ENCODE results near the gene EPN2.
A peak's percentile ranks its signal among the peaks of the same experiment; 100 is the strongest.

The EPN2 gene

DNA sequence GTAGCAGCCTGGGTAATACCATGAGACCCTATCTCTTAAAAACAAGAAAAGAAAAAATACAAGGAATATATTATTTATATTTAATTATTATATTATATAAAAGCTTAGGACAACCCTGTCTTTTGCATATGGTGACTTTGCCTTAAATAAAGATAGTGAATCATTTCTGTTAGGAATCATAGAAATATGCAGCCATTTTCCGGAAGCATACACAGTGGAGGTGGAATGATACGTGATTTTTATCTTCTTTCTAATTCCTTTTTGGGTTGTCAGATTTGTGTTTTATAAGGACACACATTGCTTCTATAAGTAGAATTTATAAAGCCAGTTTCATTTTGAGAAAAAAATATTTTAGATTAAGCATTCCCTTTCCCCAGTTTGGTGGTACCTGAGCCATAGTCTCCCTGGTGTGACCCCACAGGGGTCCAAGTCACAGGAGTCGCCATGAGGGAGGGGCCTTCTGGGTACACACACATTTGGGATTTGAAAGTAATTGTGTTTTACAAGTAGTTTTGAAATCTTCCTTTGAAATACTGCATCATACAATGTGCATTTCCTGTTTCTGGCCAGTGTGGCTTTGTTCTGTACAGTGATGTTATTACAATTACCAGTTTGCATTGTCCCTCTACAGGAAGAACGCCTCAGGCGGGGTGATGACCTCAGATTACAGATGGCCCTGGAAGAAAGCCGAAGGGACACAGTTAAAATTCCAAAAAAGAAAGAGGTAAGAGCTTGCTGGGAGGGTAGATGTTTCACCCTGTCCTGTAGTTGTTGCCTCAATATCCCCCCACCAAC is 74.5 kb downstream of the EPN2 start:
- DNase-seq (ENCODE audit: low spot score) = no peak

DNA sequence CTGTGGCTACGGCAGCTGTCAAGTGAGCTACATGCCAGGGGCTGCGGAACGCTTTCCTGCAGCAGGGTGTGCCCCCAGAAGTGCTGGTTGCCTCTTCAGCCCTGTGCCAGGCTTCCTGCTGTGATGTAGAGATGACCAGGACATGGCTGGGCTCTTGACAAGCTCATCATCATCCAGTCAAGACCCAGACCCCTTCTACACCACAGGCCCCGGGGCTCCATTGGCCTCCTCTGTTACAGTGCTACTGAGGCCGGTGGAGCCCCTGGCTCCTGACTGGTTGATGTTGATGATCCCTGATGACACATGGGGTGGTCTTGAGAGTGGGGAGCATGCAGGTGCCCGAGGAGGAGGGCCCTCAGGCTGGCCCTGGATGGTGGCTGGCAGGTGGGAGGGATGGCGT is 75.2 kb downstream of the EPN2 start:
- no peak for DNase-seq (ENCODE audit: low spot score)

DNA sequence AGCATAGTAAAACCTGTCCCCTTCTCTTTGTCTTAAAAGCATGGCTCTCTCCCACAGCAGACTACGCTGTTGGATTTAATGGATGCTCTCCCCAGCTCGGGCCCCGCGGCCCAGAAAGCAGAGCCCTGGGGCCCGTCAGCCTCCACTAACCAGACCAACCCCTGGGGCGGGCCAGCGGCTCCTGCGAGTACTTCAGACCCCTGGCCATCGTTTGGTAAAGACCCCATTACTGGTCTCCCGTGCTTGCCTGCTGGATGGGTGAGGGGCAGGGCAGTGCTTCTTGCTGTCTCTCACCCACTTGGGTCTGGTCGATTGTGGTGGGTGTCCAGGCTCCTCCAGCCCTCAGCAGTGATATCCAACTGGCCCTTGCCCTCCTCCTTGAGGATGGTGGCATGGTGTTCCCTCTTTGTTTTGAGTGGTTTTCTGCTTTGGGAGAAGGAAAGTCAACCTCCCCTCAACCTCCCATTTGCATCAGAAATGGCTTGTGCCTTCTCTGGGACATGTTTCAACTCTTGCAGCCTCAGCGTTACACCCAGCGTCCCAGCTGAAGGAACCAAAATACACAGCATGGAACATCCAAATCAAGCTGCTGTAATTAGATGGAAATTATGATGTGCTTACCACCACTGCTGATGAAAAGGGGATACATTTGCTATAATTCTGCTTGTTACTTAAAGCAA is 76.0 kb downstream of the EPN2 start:
- DNase-seq (ENCODE audit: low spot score) = no peak

DNA sequence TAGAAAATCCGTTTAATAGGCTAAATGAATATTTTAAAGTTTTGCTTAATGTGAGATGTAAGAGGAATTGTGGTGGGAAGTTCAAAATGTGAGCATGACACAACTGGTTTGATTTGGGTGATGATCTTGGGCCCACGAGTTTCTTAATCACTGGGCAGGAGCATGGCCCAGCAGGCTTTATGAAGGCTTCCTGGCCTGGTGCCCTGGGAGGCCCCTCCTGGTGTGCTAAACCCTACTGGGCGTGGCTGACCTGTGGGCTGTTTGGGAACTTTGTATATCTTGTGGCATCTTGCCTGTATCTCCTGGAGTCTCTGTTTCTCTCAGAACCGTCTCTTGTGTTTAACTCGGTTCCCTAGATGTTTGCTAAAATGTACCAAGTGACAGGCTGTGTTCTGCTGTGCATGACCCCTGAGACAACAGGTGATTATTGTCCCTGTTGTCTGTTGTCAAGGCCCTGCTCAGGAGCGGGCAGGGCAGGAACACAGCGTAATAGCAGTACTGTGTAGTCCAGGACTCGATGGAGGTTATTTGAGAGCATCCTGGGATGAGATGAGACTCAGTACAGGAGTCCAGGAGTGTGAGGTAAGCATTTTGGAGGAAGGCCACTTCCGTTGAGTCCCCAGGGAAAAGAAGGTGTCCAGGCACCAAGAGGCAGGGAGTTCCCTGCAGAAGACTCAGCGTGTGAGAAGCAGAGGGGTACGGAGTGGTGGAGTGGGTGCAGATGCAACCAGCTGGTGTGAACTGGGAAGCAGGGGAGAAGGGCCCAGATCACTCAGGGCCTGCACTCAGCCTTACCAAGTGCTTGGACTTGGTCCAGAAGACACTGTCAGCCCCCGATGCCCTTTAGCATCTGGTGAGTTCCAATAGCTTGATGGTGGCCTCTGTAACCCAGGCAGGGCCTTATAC is 76.8 kb downstream of the EPN2 start:
- DNase-seq (ENCODE audit: low spot score) = no peak

DNA sequence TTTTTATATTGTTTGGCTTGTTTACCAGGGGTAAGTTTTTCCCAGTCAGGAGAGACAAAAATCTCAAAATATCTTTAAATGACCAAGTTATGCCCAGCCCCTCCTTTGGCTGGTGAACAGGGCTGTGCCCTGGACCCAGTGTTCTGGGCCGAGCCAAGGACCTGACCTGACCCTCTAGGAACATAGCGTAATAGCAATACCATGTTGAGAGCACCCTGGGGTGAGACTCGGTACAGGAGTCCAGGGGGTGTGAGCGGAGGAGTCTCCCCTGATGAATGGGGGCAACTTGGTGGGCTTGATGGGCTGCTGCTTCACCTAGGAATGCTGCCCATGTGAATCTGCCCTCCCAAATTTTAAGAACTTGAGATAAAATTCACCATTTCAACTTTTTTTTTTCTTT is 77.9 kb downstream of the EPN2 start:
- no peak for DNase-seq (ENCODE audit: low spot score)

DNA sequence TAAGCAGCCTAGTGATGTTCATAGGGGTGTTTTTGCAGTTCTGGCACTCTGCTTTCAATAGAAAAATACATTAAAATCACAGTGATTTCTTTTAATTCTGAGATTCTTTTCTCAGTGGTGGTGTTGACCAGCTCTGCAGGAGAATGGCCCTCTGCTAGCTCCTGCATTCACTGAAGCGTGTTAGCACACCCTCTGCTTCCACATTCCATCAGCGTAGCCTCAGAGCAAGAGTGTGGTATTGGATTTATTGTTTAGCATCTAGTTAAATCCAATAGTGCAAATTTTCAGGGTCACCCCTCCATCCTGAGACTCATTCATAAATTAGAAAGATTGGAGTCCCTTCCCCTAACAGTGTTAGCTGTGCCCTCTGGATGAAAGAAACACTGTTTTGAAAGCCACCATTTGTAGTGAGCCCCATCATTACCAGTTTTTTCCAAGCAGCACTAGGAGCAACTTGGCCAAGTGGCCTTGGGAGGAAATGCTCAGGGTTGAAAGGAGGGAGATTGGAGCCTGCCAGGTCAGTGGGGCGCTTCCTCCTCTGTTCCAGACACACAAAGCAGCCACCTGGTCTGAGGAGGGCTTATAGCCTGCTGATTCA is 79.7 kb downstream of the EPN2 start:
- no peak for DNase-seq (ENCODE audit: low spot score)

DNA sequence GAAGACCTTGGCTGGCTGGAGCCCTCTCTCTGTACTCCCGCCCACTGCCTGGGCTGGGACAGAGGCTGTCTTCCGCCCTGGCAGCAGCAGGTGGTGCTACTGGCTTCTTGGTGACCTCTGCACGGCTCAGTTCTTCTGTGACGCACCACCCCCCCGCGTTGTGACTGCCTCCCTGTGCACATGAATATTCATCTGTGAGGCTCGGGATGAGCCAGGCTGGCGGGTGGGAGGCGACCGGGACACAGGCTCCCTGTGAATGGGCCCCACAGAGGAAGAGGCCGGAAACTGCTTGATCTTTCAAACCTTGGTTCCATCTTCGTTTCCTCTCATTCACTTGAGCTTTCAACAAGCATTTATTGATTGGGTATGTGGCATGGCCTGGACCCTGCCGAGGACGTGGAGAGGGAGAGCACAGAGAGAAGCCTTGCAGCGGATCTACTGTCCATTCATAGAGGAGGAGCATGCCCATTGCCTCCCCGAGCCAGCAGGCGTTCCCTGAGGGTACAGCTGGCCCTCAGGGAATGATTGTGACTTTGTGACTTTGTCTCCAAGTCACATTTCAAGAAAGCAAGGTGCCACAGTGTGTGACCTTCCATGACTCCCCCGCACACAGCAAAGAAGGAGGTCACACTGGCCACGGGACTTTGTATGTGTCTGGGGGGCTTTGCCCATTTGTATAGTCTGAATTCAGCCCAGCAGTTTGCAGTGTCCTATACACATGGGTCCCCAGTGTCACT is 80.4 kb downstream of the EPN2 start:
- peak; percentile 86 for DNase-seq (ENCODE audit: low spot score)

DNA sequence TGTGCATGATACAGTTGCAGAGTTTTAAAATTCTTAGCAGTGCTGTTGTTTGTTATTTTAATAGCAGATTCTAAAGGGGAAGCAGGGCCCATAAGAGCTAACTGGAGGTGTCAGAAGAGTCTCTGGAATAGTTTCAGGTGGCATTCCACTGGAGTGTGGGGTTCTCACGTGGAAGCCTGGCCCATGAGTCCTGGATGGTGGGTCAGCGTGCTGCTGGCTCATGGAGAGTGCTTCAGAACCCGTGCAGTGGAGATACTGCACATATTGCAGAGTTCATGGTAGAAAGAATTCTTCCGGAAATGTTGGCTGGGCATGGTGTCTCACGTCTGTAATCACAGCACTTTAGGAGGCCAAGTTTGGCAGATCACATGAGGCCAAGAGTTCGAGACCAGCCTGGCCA is 81.4 kb downstream of the EPN2 start:
- no peak for DNase-seq (ENCODE audit: low spot score)

DNA sequence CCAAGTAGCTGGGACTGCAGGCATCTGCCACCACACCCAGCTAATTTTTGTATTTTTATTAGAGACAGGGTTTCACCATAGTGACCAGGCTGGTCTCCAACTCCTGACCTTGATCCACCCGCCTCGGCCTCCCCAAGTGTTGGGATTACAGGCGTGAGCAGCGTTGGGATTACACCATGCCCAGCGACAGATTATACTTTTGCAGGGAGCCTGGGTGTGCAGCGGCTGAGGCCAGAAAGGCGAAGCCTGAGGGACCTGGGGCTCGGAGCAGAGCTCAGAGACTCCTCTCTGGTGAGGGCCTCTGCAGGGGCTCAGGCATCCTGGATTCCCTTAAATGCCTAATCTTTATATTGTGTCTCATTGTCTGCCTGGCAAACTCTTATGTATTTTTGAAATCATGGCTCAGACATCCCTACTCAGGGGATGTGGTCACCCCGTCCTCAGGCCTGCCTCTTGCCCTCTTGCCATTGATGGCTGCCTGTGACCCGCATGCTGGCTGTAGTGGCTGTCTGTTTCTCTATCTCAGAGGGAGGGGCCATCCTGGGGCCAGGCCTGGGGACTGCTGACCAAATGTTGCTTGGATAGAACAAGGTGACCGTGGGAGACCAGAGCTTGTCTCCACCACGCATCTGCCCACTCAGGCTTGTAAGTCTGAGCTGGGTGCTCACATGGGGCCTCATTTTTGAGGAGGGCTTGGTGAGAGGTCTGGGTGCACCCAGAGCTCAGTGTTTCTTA is 82.8 kb downstream of the EPN2 start:
- no peak for DNase-seq (ENCODE audit: low spot score)

DNA sequence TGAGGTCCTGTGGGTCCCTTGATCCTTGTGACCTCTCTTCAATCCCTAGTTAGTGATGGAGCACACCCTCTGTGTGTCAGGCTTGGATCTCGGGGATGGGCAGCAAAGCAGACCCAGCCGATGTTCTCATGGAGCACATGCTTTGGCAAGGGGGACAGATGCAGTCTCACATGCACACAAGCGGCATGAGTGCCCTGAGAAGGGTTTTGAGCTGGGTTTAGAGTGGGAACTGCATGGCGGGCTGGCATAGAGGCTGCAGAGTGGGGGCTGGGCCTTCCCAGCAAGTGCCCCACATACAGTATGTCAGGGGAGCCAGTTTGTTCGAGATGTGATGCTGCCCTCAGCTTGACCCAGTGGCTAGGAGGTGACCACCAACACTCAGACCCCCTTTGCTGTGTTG is 83.7 kb downstream of the EPN2 start:
- DNase-seq (ENCODE audit: low spot score) = no peak

DNA sequence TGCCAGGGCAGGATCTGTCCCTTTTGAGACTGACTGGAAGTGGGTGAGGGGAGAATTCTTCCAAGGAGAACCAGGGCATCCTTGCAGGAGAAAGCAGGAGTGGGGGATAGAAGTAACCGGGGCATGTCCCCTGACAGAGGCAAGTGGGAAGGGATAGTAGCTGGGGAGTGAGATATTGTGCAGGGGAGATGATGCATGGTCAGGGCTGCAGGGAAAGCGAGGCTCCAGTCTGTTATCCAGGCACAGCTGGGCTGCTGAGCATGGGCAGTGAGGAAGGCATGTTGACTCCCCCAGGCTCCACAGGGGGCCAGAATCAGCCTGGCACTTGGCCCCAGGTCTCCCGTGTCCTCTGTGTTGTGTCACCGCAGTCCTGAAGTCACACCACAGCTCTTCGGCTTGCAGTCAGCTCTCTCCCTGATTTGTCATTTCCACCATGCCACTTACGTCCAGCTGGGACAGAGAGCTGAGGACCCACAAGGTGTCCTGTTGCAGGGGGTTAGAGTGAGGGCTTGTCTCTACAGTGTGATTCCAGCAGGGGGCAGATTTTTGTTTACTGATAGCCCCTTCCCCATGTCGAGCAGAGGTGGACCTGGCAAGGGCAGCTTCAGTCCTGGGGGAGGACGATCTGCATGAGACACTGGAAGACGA is 84.4 kb downstream of the EPN2 start:
- no peak for DNase-seq (ENCODE audit: low spot score)

DNA sequence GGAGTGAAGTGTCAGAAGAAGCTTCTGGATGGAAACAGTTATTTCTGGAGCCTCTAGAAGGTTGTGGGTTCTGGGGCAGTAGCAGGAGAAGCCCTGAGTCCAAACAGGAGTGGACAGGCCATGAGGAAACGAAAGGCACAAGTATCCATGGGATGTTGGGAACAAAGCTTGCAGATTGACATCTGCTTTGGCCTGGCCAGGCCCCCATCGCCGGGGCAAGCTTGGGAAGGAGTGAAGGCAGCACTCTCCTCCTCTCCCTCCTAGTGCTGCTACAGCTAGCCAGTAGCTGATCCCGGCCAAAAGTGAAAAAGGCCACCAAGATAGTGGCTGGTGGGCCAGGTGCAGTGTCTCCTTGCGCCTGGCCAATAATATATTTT is 85.0 kb downstream of the EPN2 start:
- DNase-seq (ENCODE audit: low spot score) = no peak

DNA sequence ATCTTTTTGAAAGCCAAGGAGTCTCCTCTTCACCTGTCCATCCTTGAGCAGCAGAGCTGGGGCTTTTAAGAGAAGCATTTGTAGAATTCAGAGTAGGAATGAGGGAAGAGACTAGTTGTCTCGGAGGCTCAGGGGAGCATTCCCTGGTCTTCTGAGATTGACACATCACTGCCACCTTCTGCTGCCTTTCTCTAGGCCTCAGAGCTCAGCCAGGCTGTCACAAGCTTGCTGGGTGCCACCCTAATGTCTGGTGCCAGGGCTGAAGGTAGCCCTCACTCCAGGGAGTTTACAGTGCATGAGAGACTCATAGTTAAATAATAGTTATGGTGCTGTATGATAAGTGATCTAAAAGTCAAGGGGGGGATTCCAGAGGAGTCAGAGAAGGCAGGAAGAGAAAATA is 85.7 kb downstream of the EPN2 start:
- DNase-seq (ENCODE audit: low spot score) = no peak

DNA sequence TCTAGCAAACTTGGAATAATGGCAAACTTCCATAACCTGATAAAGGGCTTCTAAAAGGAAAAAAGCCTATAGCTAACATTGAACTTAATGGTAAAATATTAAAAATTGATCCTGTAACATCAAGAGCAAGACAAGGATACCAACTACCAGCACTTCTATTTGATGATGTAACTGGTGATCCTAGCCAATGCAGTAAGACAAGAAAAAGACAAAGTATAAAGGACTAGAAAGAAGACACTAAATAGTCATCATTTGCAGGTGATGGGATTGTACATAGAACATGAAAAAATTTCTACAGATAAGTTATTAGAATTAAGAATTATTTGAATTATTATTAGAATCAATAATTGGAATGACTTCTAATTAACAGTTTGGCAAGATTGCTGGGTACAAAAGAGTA is 88.4 kb downstream of the EPN2 start:
- no peak for DNase-seq (ENCODE audit: low spot score)

DNA sequence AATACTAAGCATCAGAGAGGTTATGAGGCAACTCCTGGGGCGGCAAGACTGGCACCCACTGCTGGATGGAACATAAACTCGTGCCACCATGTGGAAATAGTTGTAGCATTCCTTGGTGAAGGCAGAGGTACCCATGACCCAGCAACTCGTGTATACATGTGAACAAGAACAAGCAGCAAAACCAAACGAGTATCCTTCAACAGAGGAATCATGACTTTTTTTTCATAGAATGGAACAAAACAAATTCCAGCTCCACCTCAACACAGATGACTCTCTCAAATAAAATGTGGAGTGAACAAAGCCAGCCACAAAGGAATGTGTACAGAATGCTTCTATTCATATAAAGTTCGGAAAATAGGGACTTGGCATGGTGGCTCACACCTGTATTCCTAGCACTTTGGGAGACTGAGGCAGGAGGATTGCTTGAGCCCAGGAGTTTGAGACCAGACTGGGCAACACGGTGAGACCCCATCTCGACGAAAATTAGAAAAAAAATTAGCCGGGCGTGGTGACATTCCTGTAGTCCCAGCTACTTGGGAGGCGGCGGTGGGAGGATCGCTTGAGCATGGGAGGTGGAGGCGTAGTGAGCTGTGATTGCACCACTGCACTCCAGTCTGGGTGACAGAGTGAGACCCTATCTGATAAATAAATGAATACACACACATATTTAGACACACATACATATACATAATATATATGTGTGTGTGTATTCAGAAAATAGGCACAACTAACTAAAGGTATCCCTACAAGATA is 90.0 kb downstream of the EPN2 start:
- DNase-seq (ENCODE audit: low spot score) = no peak

DNA sequence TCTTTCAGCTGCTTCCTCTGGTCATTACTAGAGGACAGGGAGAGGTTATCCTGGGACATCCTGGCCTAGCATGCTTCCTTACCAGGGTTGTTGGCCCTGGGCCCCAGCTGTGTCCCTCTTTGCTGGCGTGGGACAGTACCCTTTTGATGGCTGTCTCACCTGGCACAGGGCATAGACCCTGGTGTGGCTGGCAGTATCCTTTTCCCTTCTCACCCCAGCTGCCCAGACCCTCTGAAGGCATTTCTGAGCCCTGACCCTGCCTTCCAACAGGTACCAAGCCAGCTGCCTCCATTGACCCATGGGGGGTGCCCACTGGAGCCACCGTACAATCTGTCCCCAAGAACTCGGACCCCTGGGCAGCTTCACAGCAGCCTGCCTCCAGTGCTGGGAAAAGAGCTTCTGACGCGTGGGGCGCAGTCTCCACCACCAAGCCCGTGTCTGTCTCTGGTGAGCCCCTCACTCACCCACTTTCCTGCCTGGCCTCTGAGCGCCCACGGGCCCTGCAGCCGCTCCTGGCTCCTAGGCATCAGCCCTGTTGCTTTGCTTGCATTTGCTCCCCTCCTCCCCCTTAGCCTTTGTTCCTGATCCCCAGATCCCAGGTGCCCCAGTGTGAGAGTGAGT is 91.4 kb downstream of the EPN2 start:
- no peak for DNase-seq (ENCODE audit: low spot score)

DNA sequence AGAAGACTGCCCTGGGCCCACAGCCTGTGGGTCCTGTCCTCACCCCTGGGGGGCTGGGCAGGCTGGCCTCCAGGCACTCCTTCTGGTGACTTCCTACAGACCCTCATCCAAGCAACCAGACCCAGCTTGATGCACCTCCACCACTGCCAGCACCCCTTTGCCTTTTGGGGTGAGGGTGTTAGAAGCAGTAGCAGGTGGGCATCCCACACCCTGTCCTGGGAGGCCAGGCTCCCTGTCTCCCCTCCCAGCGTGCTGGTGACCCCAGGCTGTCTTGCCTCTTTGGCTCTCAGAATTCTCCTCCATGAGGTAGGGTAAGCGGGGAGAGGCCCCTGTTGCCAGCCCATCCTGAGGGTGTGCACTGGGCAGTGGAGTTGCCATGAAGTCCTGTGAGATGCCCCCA is 92.0 kb downstream of the EPN2 start:
- no peak for DNase-seq (ENCODE audit: low spot score)

DNA sequence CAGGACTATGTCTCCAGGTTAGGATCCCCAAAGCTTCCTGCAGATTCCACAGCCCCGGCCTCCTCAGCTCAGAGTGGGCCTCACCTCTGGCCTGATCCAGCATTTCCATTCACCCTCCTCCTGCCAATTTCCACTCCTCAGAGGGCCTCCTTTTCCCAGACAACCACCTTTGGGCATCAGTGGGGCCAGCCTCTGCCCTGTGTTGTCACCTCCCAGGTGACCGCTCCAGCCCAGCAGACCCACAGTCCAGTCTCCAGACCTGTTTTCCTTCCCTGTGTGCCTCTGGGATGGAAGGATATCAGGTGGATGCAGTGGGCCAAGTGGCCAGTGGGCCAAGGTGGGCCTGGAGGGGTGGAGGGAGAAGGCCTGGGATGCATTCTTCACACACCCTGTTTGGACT is 92.7 kb downstream of the EPN2 start:
- DNase-seq (ENCODE audit: low spot score) = no peak

DNA sequence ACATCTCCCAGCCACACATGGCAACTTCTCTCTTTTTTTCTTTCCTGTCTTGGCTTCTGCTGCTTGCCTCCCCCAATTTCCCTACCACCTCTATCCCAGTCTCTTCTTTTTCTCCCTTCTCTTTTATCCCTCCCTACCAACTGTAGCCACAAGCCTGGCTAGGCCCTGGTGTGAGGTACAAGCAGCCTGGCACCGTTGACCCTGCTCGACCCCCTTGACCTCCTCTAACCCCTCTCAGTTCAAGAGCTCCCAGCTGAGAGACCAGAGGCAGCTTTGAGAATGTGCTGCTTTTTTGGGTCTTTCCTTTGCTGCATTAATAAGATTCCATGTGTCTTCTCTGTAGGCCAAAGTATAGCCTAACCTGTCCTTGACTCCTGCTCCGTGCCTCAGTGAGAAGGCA is 93.1 kb downstream of the EPN2 start:
- no peak for DNase-seq (ENCODE audit: low spot score)

All from NAMALWA (cell line).